Measurements from ENCODE around the gene GFI1B. TPM values are rescaled to one million over a fixed set of nuclear protein-coding genes. Genes with fewer than 3 reads are reported as not detected.
"Not testable (repeated sequence)": the region's sequence is repeated elsewhere in the genome, so short reads cannot be mapped to it uniquely, and the experiment has no call there.

Gene GFI1B
- total and polyA plus RNA-seq, 2 of the 4 experiments (the other 2 are of a cell fraction) = 0.02 TPM; not detected in 1

GRCh38 chr9:132989998-132990557, 11.6 kb downstream of the GFI1B start:
- H2AK5ac ChIP-seq (ENCODE audit: low read depth, low read length); intact Hi-C loops (cut with micrococcal nuclease); H3K18ac ChIP-seq (ENCODE audit: low read depth, low read length); H4K8ac ChIP-seq (ENCODE audit: low read depth in 2 of 2, low read length in 2 of 2); H2BK15ac ChIP-seq (ENCODE audit: low read depth, low read length); H3K14ac ChIP-seq (replicated peaks; ENCODE audit: low read depth, low read length); POLR2A ChIA-PET (ENCODE audit: unreplicated experiment); CTCF ChIA-PET; H3K9me3 ChIP-seq (ENCODE audit: control insufficient read depth, insufficient read depth, low read length); BruUV-seq (replicated peaks); H3K4me2 ChIP-seq (ENCODE audit: low read depth, low read length); H2BK20ac ChIP-seq (ENCODE audit: low read depth, low read length); H3K56ac ChIP-seq (ENCODE audit: extremely low read depth, insufficient read depth, low read length); dilution Hi-C loops (cut with HindIII; ENCODE audit: low sequenced_read_pairs, unreplicated experiment); H3K9me1 ChIP-seq (ENCODE audit: insufficient read depth, low read length); H2BK5ac ChIP-seq (ENCODE audit: low read depth, low read length, poor library complexity, severe bottlenecking); H3K79me1 ChIP-seq (ENCODE audit: low read depth in 1 of 2, low read length in 2 of 2); H3K36me3 ChIP-seq (ENCODE audit: control insufficient read depth, insufficient read depth, low read length); ATAC-seq (ENCODE audit: low read depth); H3K4me3 ChIP-seq (ENCODE audit: insufficient read depth, low read depth, low read length); H2BK120ac ChIP-seq (ENCODE audit: low read depth, low read length); H3K4ac ChIP-seq (ENCODE audit: low read depth, low read length); H3K23ac ChIP-seq (ENCODE audit: low read depth, low read length); H2AFZ ChIP-seq (replicated peaks; ENCODE audit: low read length, poor library complexity); H4K20me1 ChIP-seq (ENCODE audit: insufficient read depth, low read length); H3K27ac ChIP-seq (ENCODE audit: insufficient read depth, low read length); H3K9ac ChIP-seq (ENCODE audit: low read depth, low read length); H4K91ac ChIP-seq (ENCODE audit: insufficient read depth, low read depth, low read length); in situ Hi-C loops (cut with MboI; ENCODE audit: low sequenced_read_pairs); H4K5ac ChIP-seq (ENCODE audit: low read depth, low read length); H3K4me1 ChIP-seq (ENCODE audit: control insufficient read depth, insufficient read depth, low read length); H2AK9ac ChIP-seq (replicated peaks; ENCODE audit: low read depth, low read length, poor library complexity): not testable (repeated sequence)
- DNase-seq = peak; percentile 3
- 57% methylated on average over 2 of the region's 4 CpGs; no CpG with 5 or more reads in 1 of the 2 experiments for WGBS, 2 experiments (ENCODE audit: extremely low coverage in 2 of 2, insufficient read length in 1 of 2)
- peaks cover 69% of the 10 kb centered on the region for H3K27me3 ChIP-seq (ENCODE audit: control insufficient read depth, insufficient read depth, low read length)

Measured in IMR-90 (cell line).